HG03175 (cell line): ENCODE results near the gene CDC123.
"Not testable (repeated sequence)": the region's sequence is repeated elsewhere in the genome, so short reads cannot be mapped to it uniquely, and the experiment has no call there.

Experiments used
- ATAC-seq: cut with Tn5 transposase; IDR thresholded peaks from one replicate; pipeline ENCODE4 v1.9.1; 2021; ENCODE audit warnings: mild to moderate bottlenecking, moderate library complexity; ENCODE audit not compliant: unreplicated experiment

The CDC123 gene

GRCh38 chr10:12279281-12279680, 83.3 kb downstream of the CDC123 start:
- ATAC-seq, result no peak

DNA sequence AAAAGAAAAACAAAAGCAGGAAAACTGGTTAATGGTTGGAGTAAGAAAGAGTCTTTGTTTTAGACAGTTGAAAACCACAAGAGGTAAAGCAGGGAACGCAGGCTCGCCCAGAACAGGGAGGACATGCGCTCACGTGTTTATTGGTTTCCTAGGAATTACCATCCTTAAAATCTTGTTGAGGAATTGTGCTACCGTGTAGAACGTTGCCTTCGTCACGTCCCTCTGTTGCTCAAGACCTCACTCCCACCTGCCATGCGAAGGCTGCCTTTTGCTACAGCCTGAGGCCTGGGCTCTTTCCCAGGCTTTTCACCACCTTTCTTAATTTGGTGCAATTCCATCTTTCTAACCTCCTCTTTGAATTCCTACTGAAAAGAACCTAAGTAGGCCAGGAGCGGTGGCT, 91.8 kb downstream of the CDC123 start:
- ATAC-seq, result no peak

GRCh38 chr10:12297784-12298183, 101.8 kb downstream of the CDC123 start:
- not testable (repeated sequence) for ATAC-seq

DNA sequence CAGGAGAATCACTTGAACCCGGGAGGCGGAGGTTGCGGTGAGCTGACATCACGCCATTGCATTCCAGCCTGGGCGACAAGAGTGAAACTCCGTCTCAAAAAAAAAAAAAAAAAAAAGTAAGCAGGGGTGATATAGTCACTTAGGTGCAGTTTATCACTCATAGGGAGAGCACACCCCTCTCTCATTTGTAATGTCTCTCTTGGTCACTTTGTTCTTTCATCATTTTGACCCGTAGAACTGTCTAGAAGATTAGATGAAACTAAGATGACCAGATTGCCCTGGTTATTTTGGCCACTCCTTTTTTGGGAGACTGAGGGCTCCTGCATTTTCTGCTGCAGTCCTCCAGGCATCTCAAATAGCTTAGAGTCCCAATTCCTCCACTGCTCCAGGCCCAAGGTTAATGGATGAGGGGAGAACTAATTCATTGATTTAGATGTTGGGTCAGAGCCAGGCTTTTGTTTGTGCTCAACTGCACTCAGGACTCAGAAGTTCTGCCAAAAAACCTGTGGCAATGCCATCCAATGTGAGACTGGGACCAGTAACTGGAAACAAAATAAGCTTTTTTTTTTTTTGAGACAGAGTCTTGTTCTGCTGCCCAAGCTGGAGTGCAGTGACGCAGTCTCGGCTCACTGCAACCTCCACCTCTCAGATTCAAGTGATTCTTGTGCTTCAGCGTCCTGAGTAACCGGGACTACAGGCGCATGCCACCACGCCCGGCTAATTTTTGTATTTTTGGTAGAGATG, 103.4 kb downstream of the CDC123 start:
- ATAC-seq, result no peak
